GM19463 (cell line): ENCODE results near the gene STX18.

ENCODE experiments used
- ATAC-seq: cut with Tn5 transposase; IDR thresholded peaks from one replicate; pipeline ENCODE4 v1.9.1; 2021; ENCODE audit warnings: mild to moderate bottlenecking, moderate library complexity; ENCODE audit not compliant: unreplicated experiment

STX18 gene

GRCh38 chr4:4440333-4441061 is 101.4 kb downstream of the STX18 start:
- peak; percentile 72 for ATAC-seq

- ATAC-seq: no peak
These were observed 102.1 kb downstream of the STX18 start for GRCh38 chr4:4439782-4440181.

GRCh38 chr4:4438891-4439290 is 103.0 kb downstream of the STX18 start:
- ATAC-seq: no peak

GRCh38 chr4:4437798-4438470 is 103.9 kb downstream of the STX18 start:
- no peak for ATAC-seq

GRCh38 chr4:4436244-4436823 is 105.5 kb downstream of the STX18 start:
- no peak for ATAC-seq

GRCh38 chr4:4433941-4434340 is 107.9 kb downstream of the STX18 start:
- ATAC-seq: no peak

- no peak for ATAC-seq
These were observed 109.3 kb downstream of the STX18 start for GRCh38 chr4:4432341-4433125.

- peak; percentile 72 for ATAC-seq
These were observed 111.2 kb downstream of the STX18 start for GRCh38 chr4:4430492-4431195.

- no peak for ATAC-seq
These were observed 112.6 kb downstream of the STX18 start for GRCh38 chr4:4428966-4429875.

GRCh38 chr4:4427886-4428285 is 114.0 kb downstream of the STX18 start:
- ATAC-seq: no peak

- no peak for ATAC-seq
These were observed 114.6 kb downstream of the STX18 start for GRCh38 chr4:4427121-4427870.

- ATAC-seq: no peak
These were observed 115.2 kb downstream of the STX18 start for GRCh38 chr4:4426511-4427120.

GRCh38 chr4:4425696-4426095 is 116.2 kb downstream of the STX18 start:
- ATAC-seq: no peak

GRCh38 chr4:4425119-4425690 is 116.6 kb downstream of the STX18 start:
- no peak for ATAC-seq

GRCh38 chr4:4424499-4425115 is 117.2 kb downstream of the STX18 start:
- ATAC-seq: no peak

- ATAC-seq: no peak
These were observed 117.9 kb downstream of the STX18 start for GRCh38 chr4:4423706-4424498.
